ENCODE data around the gene NPAS3. TPM values are rescaled to one million over a fixed set of nuclear protein-coding genes. Genes with fewer than 3 reads are reported as not detected.

The NPAS3 gene
- total RNA-seq, 1 donor from 2014 or later: 2.5 TPM

GRCh38 chr14:33566082-33566481 lies 627.4 kb downstream of the NPAS3 start:
- no peak for TF ChIP-seq CTCF (IDR thresholded peaks at IDR 0.05; ENCODE audit: borderline replicate concordance)
- Histone ChIP-seq H3K27me3 (ENCODE audit: low read depth) (no peaks in the 10 kb centered on the region), H3K9me3 (replicated peaks) (no peaks in the 10 kb centered on the region), H3K27ac (replicated peaks) (no peak overlapping the region), H3K36me3 (no peaks in the 10 kb centered on the region), H3K4me3 (no peak overlapping the region), H3K4me1 (peaks cover 4% of the 10 kb centered on the region)
- intact Hi-C loops (cut with micrococcal nuclease): no loop called here
- no peak for DNase-seq

- no peaks in the 10 kb centered on the region for H3K27me3 ChIP-seq (ENCODE audit: low read depth)
- TF ChIP-seq CTCF (IDR thresholded peaks at IDR 0.05; ENCODE audit: borderline replicate concordance): no peak
- intact Hi-C loops (cut with micrococcal nuclease): no loop called here
Measured at GRCh38 chr14:33567023-33567728, 628.5 kb downstream of the NPAS3 start.

GRCh38 chr14:33567731-33568130 lies 629.1 kb downstream of the NPAS3 start:
- no peaks in the 10 kb centered on the region for H3K27me3 ChIP-seq (ENCODE audit: low read depth)
- H3K36me3 ChIP-seq: no peaks in the 10 kb centered on the region
- no peaks in the 10 kb centered on the region for H3K9me3 ChIP-seq (replicated peaks)
- H3K4me1 ChIP-seq: peaks cover 4% of the 10 kb centered on the region
- no peak overlapping the region for H3K27ac ChIP-seq (replicated peaks)
- H3K4me3 ChIP-seq: no peak overlapping the region
- TF ChIP-seq CTCF (IDR thresholded peaks at IDR 0.05; ENCODE audit: borderline replicate concordance): no peak
- intact Hi-C loops (cut with micrococcal nuclease): no loop called here
- no peak for DNase-seq

More at GRCh38 chr14:33567023-33567728, 628.5 kb downstream of the NPAS3 start:
- Histone ChIP-seq H3K36me3 (no peaks in the 10 kb centered on the region), H3K27ac (replicated peaks) (no peak overlapping the region), H3K4me3 (no peak overlapping the region), H3K9me3 (replicated peaks) (no peaks in the 10 kb centered on the region), H3K4me1 (peaks cover 4% of the 10 kb centered on the region)
- no peak for DNase-seq

- no peak for DNase-seq
- intact Hi-C loops (cut with micrococcal nuclease): no loop called here
- Histone ChIP-seq H3K4me1 (peaks cover 4% of the 10 kb centered on the region), H3K9me3 (replicated peaks) (no peaks in the 10 kb centered on the region), H3K36me3 (no peaks in the 10 kb centered on the region), H3K27me3 (ENCODE audit: low read depth) (no peaks in the 10 kb centered on the region), H3K27ac (replicated peaks) (no peak overlapping the region), H3K4me3 (no peak overlapping the region)
- no peak for TF ChIP-seq CTCF (IDR thresholded peaks at IDR 0.05; ENCODE audit: borderline replicate concordance)
Measured at GRCh38 chr14:33568935-33569579, 630.4 kb downstream of the NPAS3 start.

GRCh38 chr14:33569821-33570687 lies 631.4 kb downstream of the NPAS3 start:
- H3K27me3 ChIP-seq (ENCODE audit: low read depth): no peaks in the 10 kb centered on the region
- H3K4me3 ChIP-seq: no peak overlapping the region
- H3K27ac ChIP-seq (replicated peaks): no peak overlapping the region
- H3K9me3 ChIP-seq (replicated peaks): no peaks in the 10 kb centered on the region
- no peaks in the 10 kb centered on the region for H3K36me3 ChIP-seq
- no peak for TF ChIP-seq CTCF (IDR thresholded peaks at IDR 0.05; ENCODE audit: borderline replicate concordance)
- peaks cover 4% of the 10 kb centered on the region for H3K4me1 ChIP-seq
- no peak for DNase-seq
- intact Hi-C loops (cut with micrococcal nuclease): no loop called here
